ENCODE measurements around the gene BCKDHB.

The BCKDHB gene

GRCh38 chr6:80148220-80148619, 41.7 kb downstream of the BCKDHB start:
- in situ Hi-C loops (cut with MboI; ENCODE audit: low sequenced_read_pairs), result no loop called here

GRCh38 chr6:80151635-80152034, 45.2 kb downstream of the BCKDHB start:
- in situ Hi-C loops (cut with MboI; ENCODE audit: low sequenced_read_pairs), result no loop called here

GRCh38 chr6:80154160-80154559, 47.7 kb downstream of the BCKDHB start:
- in situ Hi-C loops (cut with MboI; ENCODE audit: low sequenced_read_pairs), result no loop called here

DNA sequence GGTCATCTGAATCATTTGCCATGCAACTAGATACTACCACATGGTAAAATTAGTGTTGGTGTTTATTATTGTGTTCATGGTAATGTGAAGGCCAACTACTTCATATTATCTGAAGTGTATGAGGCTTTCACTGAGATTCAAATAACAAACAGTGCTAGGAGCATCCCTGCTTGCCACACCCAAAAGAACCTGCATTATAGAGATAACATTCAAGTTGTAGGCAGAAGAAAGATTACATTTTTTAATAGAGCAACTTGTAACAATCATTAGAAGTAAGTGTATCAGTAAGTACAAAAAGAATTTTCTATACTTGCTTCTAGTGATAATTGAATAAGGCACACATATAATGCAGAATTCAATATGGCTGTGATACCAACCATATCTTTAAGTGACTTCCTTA, 49.8 kb downstream of the BCKDHB start:
- in situ Hi-C loops (cut with MboI; ENCODE audit: low sequenced_read_pairs), result no loop called here

DNA sequence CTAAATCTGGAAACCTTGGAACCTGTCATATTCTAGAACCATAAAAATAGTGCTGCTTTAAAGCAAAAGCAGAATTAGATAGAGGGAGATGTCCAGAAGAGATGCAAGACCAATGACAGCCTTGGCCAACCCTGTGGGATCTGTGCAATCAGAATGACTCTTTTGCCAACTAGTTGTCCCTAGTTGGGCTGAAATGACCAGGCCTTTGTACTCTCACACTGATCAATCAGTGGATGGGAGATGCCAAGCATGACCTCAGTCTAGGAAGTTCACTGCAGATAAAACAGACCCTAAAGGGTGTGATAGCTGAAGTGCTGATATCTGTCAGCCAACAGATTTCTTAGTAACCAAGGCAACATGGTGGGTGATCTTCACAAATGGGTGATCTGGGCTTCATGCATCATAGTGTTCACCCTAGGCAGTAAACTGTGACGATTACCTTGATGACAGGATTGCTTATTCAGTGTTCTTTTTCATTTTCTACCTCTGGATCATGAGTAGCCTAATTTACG, 52.1 kb downstream of the BCKDHB start:
- in situ Hi-C loops (cut with MboI; ENCODE audit: low sequenced_read_pairs), result no loop called here

DNA sequence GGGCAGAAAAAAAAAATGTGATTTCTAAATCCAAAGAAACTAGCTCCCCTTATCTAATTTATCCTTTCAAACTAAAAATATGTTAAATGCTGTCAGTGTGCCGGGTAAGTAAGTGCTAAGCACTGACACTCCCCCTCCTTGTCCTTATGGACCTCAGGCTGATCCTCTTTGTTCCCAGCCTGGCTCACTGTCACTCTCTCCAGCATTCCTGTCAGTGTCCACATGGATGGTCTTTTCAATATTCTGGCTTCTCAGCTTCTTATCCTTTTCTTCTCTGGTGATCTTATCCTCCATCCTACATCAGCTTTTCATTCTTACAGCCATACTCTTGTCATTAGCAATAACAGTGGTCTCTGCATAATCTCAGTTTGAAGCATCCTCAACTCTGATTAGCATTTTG, 55.0 kb downstream of the BCKDHB start:
- in situ Hi-C loops (cut with MboI; ENCODE audit: low sequenced_read_pairs), result no loop called here

GRCh38 chr6:80163754-80164187, 57.3 kb downstream of the BCKDHB start:
- in situ Hi-C loops (cut with MboI; ENCODE audit: low sequenced_read_pairs), result no loop called here

- in situ Hi-C loops (cut with MboI; ENCODE audit: low sequenced_read_pairs), result no loop called here
These were observed 58.7 kb downstream of the BCKDHB start for GRCh38 chr6:80165143-80165542.

DNA sequence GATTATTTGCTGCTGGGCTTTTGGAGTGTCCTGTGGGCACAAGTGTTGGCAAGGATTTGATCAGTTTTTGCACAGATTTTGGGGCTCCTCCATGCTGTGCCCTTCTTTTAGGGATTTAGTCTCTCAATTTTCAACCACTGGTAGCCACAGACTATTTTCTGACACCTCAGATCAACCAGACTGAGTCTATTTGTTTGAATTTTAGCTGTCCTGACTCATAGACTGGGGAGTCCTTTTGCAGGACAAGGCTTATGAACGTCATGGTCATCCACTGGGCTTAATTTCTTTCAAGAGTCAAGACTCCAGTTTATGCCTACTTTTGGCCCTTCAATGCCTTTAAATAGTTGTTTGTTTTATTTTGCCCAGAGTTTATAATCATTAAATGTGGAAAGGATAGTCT, 59.3 kb downstream of the BCKDHB start:
- in situ Hi-C loops (cut with MboI; ENCODE audit: low sequenced_read_pairs), result no loop called here

DNA sequence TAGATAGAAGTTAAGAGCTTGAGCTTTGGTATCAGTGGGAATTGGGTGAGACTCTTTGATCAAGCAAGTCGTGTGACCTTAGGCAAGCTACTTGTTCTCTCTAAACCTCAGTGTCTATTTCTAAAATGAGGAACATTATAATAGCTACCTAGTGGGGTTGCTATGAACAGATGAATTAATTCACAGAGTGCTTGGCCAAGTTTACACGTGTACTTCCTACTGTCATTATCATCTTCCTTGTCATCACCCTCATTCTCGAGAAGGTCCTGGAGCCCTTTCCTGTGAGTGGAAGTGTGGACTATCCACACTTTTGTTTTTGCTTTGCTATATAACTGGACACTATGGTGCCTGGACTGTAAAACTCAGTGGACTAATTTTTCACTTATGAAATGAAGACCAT, 64.0 kb downstream of the BCKDHB start:
- in situ Hi-C loops (cut with MboI; ENCODE audit: low sequenced_read_pairs), result no loop called here

- in situ Hi-C loops (cut with MboI; ENCODE audit: low sequenced_read_pairs), result no loop called here
These were observed 66.9 kb downstream of the BCKDHB start for GRCh38 chr6:80173411-80173810.

DNA sequence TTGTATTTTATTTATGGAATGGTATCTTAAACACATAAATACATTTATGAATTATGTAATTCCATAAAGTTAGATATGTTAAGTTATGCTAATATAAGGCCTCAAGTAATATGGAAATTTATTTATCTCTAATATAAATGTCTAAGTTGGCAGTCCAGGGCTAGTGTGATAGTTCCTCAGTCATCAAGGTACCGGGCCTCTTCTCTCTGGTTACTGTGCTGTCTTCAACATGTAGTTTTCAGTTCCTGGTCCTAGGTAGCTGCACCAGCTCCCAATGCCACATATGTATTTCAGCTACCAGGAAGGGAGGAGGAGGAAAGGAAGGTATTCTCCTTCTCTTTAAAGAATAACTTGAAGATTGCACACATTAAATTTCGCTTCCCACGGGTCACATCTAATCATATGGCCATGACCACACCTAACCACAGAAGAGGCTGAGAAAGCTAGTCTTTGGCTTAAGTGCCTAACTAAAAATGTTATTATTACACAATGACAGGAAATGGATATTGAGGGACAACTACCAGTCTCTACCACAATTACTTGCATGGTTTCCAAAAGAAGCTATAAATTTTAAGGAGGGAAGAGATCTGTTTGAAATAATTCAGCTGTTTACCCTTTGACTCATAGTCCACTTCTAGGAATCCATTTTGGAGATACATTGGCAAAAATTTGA, 68.6 kb downstream of the BCKDHB start:
- in situ Hi-C loops (cut with MboI; ENCODE audit: low sequenced_read_pairs), result no loop called here

DNA sequence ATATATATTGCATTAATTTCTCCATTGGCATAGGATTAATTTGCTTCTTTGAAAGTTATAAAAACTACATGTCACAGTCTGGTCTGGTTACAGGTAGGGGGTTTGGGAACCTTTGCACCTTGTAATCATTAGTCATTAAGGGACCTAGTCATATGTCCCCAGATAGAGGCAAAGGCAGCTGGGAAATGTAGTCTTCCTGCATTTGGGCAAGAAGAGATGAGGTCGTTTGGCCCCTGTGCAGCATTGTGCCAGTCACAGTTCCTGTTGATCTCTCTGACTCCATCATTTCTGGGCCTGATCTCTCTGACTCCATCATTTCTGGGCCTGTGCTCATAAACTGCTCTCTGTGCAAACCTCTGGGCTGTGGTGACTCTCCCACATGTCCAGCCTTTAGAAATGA, 73.2 kb downstream of the BCKDHB start:
- in situ Hi-C loops (cut with MboI; ENCODE audit: low sequenced_read_pairs), result no loop called here

- in situ Hi-C loops (cut with MboI; ENCODE audit: low sequenced_read_pairs), result no loop called here
These were observed 75.0 kb downstream of the BCKDHB start for GRCh38 chr6:80181352-80182081.

DNA sequence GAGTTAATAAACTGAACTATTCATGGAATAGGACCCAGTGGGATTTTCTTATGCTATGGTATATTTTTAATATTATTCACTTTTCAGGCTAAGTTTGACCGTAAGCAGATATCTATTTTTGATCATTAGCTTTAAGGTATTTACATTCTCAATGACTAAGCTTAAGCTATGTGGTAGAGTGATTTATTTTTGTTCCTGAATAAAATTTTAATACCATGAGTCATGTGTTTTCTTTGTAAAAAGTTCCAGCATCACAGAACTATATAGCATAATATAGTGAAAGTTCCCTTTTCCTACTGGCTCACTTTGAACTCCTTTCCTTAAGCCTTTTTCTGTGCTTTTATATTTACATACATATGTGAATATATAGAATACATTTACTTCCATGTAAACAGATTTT, 75.8 kb downstream of the BCKDHB start:
- in situ Hi-C loops (cut with MboI; ENCODE audit: low sequenced_read_pairs), result no loop called here

- in situ Hi-C loops (cut with MboI; ENCODE audit: low sequenced_read_pairs), result no loop called here
These were observed 76.7 kb downstream of the BCKDHB start for GRCh38 chr6:80183019-80183795.

- in situ Hi-C loops (cut with MboI; ENCODE audit: low sequenced_read_pairs), result no loop called here
These were observed 79.0 kb downstream of the BCKDHB start for GRCh38 chr6:80185492-80185891.

DNA sequence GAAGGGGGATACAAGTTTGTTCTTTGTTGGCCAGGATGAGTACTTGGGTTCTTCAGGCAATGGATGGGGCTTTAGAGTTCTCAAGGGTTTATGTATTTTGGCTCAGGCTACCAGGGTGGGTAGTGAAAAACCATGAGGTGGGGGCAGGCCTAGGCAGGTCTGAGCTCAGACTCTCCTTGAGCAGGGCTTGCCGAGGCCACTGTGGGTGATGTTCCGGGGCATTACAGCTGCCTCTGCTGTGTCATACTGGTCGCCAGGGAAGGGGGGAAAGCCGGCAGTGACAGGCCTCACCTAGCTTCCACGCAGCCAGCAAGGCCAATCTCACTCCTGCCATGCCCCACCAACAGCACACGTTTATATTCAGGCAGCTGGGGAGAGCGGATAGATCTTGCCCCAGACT, 79.6 kb downstream of the BCKDHB start:
- in situ Hi-C loops (cut with MboI; ENCODE audit: low sequenced_read_pairs), result no loop called here

- in situ Hi-C loops (cut with MboI; ENCODE audit: low sequenced_read_pairs), result no loop called here
These were observed 90.4 kb downstream of the BCKDHB start for GRCh38 chr6:80196906-80197305.

DNA sequence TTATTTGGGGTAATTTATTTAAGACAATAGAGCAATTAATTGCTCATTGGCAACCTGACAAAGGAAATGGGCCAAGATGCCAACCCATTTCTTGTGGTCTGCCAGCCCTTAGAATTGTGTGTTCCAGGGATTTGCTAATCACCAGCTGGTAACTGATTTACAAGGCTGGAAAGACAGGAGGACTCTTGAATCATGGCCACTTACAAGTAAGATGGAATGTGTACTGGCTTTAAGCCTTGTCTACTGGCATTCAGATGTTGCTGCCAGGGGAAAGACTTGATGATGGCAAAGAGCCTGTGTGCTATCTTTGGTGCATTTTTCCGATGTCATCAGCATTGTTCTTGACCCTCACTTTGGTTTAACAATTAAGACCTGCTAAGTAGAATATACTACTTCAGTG, 91.0 kb downstream of the BCKDHB start:
- in situ Hi-C loops (cut with MboI; ENCODE audit: low sequenced_read_pairs), result no loop called here

DNA sequence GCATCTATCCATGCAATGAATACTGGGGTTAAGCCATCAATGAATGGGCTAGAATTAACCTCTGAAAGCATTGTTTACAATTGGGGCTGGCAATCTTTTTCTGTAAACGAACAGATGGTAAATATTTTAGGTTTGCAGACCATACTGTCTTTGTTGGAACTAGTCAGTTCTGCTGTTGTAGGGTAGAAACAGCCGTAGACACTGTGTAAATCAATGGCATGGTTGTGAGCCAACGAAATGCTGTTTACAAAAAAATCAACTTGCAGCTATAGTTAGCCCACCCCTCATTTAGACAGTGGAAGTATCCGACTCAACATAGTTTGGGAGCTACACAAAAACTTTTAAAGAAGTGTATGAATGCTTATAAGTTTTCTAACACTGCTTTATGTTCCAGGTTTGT, 91.5 kb downstream of the BCKDHB start:
- in situ Hi-C loops (cut with MboI; ENCODE audit: low sequenced_read_pairs), result no loop called here

- in situ Hi-C loops (cut with MboI; ENCODE audit: low sequenced_read_pairs), result no loop called here
These were observed 96.8 kb downstream of the BCKDHB start for GRCh38 chr6:80203283-80203682.

Data from hTERT RPE-1 (cell line).